CD4-positive, CD25-positive, alpha-beta regulatory T cell (primary cell): ENCODE data around the gene ATG2A. TPM values are rescaled to one million over a fixed set of nuclear protein-coding genes. Genes with fewer than 3 reads are reported as not detected.

Experiments
- ATAC-seq, 2 donors: fragments of 150-1000 bp; cut with Tn5 transposase; one replicate each; pipeline ENCODE4 v1.10.0; 2021; ENCODE audit warnings: low read depth in 2 of 2, moderate number of reproducible peaks in 2 of 2, moderate library complexity in 1 of 2
- DNase-seq, 3 donors: peaks; one replicate each; pipeline versions ENCODE4 v3.0.0 to v3.0.0-alpha.2; 2012 to 2022; ENCODE audit warnings: mixed read lengths in 1 of 3
- H3K27ac ChIP-seq: one replicate; pipeline ENCODE4 v1.7.0; 2013; ENCODE audit warnings: mild to moderate bottlenecking, low read length; ENCODE audit not compliant: insufficient read depth, poor library complexity, severe bottlenecking
- H3K27me3 ChIP-seq: one replicate; pipeline ENCODE4 v1.7.0; 2013; ENCODE audit warnings: low read length; ENCODE audit not compliant: control insufficient read depth, insufficient read depth
- H3K36me3 ChIP-seq: one replicate; pipeline ENCODE4 v1.7.0; 2013; ENCODE audit warnings: mild to moderate bottlenecking, low read length, moderate library complexity; ENCODE audit not compliant: control insufficient read depth, insufficient read depth
- H3K4me1 ChIP-seq: 2 replicates; pipeline ENCODE4 v1.7.0; 2013; ENCODE audit warnings: mild to moderate bottlenecking, low read length; ENCODE audit not compliant: insufficient read depth, control insufficient read depth, poor library complexity, severe bottlenecking
- H3K4me3 ChIP-seq: one replicate; pipeline ENCODE4 v1.7.0; 2013; ENCODE audit warnings: low read depth, mild to moderate bottlenecking, low read length, moderate library complexity
- H3K9me3 ChIP-seq, 2 experiments: 1 replicate in 1 of 2; 2 replicates in 1 of 2; pipeline ENCODE4 v1.7.0; 2013; ENCODE audit warnings: low read length in 2 of 2, mild to moderate bottlenecking in 1 of 2, moderate library complexity in 1 of 2; ENCODE audit not compliant: control insufficient read depth in 2 of 2
- H3K27ac Mint-ChIP-seq, 3 donors: one replicate each; pipeline ENCODE4 v1.8.0; 2020 to 2022; ENCODE audit warnings: mild to moderate bottlenecking in 3 of 3, mixed read lengths in 3 of 3, moderate library complexity in 2 of 3
- H3K27me3 Mint-ChIP-seq: one replicate; pipeline ENCODE4 v1.8.0; 2022; ENCODE audit warnings: mild to moderate bottlenecking, mixed read lengths
- H3K36me3 Mint-ChIP-seq: one replicate; pipeline ENCODE4 v1.8.0; 2020; ENCODE audit warnings: mixed read lengths
- H3K4me1 Mint-ChIP-seq, 4 donors: one replicate each; pipeline ENCODE4 v1.8.0; 2020 to 2022; ENCODE audit warnings: mixed read lengths in 4 of 4, mild to moderate bottlenecking in 1 of 4
- H3K4me3 Mint-ChIP-seq, 4 donors: one replicate each; pipeline ENCODE4 v1.8.0; 2020 to 2022; ENCODE audit warnings: mild to moderate bottlenecking in 4 of 4, mixed read lengths in 4 of 4, moderate library complexity in 3 of 4
- H3K9me3 Mint-ChIP-seq, 7 donors: one replicate each; pipeline ENCODE4 v1.8.0; 2020 to 2022; ENCODE audit warnings: mixed read lengths in 7 of 7, mild to moderate bottlenecking in 3 of 7, moderate library complexity in 2 of 7
- polyA plus RNA-seq, 4 donors: library from polyadenylated mRNA; unstranded; fragments of 300-500 nt; fragmentation: Illumina TruSeq; gene quantifications; one replicate each; pipeline ENCODE4 v1.2.3, GENCODE V29; 2021
- total RNA-seq: library from RNA; stranded (reverse); gene quantifications from one replicate; pipeline ENCODE4 v1.2.3, GENCODE V29; 2022

ATG2A gene
- total and polyA plus RNA-seq, 5 donors from 2014 or later: 5.8 to 234 (median 6.9) TPM

DNA sequence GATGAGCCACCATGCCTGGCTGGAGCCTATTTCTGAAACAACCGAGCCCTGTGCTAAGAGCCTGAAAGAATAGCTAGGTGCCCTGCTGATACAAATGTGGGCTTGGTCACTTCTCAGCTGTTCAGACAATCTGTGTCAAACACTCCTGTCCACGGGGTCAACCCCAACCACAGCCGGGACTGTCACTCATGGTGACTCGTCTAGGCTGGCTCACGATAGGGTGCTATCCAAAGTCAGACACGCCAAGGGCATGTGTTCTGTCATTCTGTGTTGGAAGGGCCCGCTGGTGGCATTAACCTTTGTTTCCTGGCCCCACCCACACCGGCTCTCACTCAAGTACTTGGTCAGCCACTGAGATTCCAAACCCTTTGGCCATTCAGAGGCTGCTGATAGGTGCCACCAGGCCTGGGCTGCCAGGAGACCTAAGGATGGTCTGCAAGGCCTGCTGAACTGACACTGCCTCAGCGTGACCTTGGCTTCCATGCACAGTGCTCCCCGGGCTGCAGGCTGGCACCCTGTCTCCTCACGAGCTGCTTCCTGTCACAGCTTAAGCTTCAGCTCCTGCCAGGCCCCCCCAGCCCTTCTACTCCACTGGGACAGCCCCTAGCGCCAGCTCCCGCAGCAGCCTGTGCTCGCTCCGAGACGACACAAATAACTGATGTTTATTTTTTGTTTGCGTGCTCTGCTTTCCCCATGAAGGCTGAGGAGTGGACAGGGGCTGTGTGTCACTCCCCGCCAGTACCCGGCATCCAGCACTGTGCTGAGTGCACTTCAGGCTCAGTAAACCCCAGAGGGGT lies 58.3 kb downstream of the ATG2A start:
- Mint-ChIP-seq H3K9me3 (peaks cover 0 to 1% (median 0%) of the 10 kb centered on the region in 7 donors), H3K27me3 (no peaks in the 10 kb centered on the region), H3K36me3 (peaks cover 29% of the 10 kb centered on the region), H3K27ac (peak overlapping the region; percentile 96 to 100 (median 96)), H3K4me1 (peaks cover 10 to 95% (median 43%) of the 10 kb centered on the region in 4 donors), H3K4me3 (peak overlapping the region; percentile 78 to 93 (median 88))
- Histone ChIP-seq H3K36me3 (peaks cover 36% of the 10 kb centered on the region), H3K9me3 (no peaks in the 10 kb centered on the region), H3K27me3 (no peaks in the 10 kb centered on the region), H3K27ac (peak overlapping the region; percentile 91), H3K4me1 (peaks cover 100% of the 10 kb centered on the region), H3K4me3 (peak overlapping the region; percentile 57)
- ATAC-seq (peak; percentile 67 to 69), DNase-seq (peak; percentile 50 to 90 (median 71))

DNA sequence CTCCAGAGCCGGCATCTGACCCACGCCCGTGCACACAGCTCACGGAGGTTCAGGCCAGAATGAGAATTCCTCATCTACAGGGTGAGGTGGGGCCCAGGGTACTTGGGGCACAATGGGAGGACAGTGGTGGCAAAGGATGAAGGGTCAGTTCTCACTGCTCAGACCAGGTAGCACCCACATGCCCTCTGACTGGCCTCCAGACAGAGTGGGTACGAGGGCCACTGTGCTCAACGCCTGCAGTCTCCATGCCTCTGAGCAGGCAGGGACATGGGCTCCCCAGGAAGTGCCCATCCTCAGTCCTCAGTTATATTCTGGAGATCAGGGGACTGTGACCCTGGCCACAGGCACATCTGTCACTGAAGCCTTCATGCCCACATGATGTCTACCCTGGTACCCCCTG lies 59.5 kb downstream of the ATG2A start:
- Mint-ChIP-seq H3K27me3 (no peaks in the 10 kb centered on the region), H3K27ac (peak overlapping the region; percentile 58 to 100 (median 76)), H3K9me3 (peaks cover 0 to 1% (median 0%) of the 10 kb centered on the region in 7 donors), H3K36me3 (peaks cover 32% of the 10 kb centered on the region), H3K4me3 (peak overlapping the region in 3 of 4 donors; percentile 56 to 80 (median 71)), H3K4me1 (peaks cover 10 to 95% (median 46%) of the 10 kb centered on the region in 4 donors)
- Histone ChIP-seq H3K27me3 (no peaks in the 10 kb centered on the region), H3K36me3 (peaks cover 37% of the 10 kb centered on the region), H3K9me3 (no peaks in the 10 kb centered on the region), H3K4me1 (peaks cover 100% of the 10 kb centered on the region), H3K4me3 (no peak overlapping the region), H3K27ac (peak overlapping the region; percentile 91)
- ATAC-seq (no peak), DNase-seq (no peak)

DNA sequence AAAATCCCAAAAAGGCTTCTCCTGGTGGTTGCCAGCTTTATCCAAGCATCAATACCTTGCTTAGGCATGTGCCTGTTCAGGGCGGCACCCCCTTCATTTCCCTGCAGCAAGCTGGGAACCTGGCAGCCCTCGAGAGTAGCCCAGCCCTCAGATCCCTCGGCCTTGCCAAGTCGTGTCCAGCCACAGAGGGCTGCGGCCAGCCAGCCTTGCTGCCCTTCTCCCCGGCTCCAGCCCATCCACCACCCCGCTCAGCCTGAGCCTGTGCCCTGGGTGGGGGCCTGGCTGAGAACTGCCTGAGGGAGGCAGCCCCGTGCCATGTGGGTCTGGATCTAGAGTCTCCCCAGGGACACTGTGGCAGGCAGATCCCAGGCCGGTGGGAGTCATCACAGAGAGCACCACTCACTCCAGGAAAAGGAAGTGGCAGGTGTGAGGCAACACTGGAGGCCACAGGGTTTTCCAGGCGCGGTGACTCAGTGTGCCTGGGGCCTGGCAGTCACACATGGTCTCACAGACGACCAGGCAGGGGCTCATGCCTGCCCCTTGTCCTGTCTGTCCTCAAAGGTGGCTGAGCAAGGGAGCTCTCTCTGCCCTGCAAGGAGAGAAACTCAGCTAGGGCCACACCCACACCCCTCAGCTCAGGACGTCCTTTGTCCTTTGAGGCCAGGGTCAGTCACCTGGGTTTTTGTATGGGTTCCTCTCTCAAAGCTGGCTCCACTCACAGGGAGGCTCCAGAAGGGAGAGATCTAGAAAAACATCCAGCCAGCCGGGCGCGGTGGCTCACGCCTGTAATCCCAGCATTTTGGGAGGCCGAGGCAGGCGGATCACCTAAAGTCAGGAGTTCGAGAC lies 60.4 kb downstream of the ATG2A start:
- no peaks in the 10 kb centered on the region for H3K27me3 ChIP-seq
- H3K4me1 ChIP-seq: peaks cover 100% of the 10 kb centered on the region
- H3K9me3 ChIP-seq: no peaks in the 10 kb centered on the region
- peaks cover 28% of the 10 kb centered on the region for H3K36me3 Mint-ChIP-seq
- H3K4me3 ChIP-seq: no peak overlapping the region
- DNase-seq: peak in 1 of 3 donors; percentile 34
- peaks cover 0 to 1% (median 0%) of the 10 kb centered on the region in 7 donors for H3K9me3 Mint-ChIP-seq
- peak overlapping the region; percentile 91 for H3K27ac ChIP-seq
- no peaks in the 10 kb centered on the region for H3K27me3 Mint-ChIP-seq
- H3K27ac Mint-ChIP-seq: peak overlapping the region; percentile 84 to 95 (median 93)
- peaks cover 6 to 96% (median 47%) of the 10 kb centered on the region in 4 donors for H3K4me1 Mint-ChIP-seq
- H3K4me3 Mint-ChIP-seq: peak overlapping the region; percentile 7 to 77 (median 66)
- no peak for ATAC-seq
- peaks cover 37% of the 10 kb centered on the region for H3K36me3 ChIP-seq

DNA sequence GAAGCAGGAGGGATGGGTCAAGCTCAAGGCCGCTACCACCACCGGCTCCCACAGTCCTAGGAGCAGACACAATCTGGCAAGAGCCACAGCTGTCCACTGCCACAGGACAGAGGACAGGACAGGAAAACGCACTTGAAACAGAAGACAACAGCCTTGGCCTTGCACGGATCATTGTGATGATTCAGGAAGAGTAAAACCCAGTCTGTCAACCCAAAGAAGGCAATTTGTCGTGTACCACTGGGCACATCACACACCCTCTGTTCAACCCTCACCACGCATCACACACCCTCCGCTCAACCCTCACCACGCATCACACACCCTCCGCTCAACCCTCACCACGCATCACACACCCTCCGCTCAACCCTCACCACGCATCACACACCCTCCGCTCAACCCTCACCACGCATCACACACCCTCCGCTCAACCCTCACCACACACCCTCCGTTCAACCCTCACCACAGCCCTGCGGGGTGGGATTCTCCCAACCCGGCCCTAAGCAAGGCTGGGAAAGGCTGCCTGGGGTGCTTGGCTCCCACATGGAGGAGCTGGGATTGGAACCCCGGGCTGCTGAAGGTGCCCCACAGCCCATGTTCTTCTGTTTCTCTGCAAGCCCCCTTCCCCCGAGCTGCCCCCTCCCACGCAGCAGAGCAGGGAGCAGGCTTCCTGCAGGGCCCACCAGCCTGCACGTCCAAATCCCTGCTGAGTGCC lies 61.3 kb downstream of the ATG2A start:
- H3K27me3 ChIP-seq: no peaks in the 10 kb centered on the region
- Mint-ChIP-seq H3K36me3 (peaks cover 25% of the 10 kb centered on the region), H3K4me3 (peak overlapping the region; percentile 39 to 77 (median 76)), H3K9me3 (peaks cover 0 to 1% (median 0%) of the 10 kb centered on the region in 7 donors), H3K27me3 (no peaks in the 10 kb centered on the region), H3K27ac (peak overlapping the region; percentile 84 to 95 (median 93)), H3K4me1 (peaks cover 6 to 96% (median 47%) of the 10 kb centered on the region in 4 donors)
- peaks cover 37% of the 10 kb centered on the region for H3K36me3 ChIP-seq
- peak overlapping the region; percentile 21 for H3K4me3 ChIP-seq
- no peaks in the 10 kb centered on the region for H3K9me3 ChIP-seq
- H3K27ac ChIP-seq: peak overlapping the region; percentile 91
- H3K4me1 ChIP-seq: peaks cover 100% of the 10 kb centered on the region
- ATAC-seq: no peak
- DNase-seq: no peak

DNA sequence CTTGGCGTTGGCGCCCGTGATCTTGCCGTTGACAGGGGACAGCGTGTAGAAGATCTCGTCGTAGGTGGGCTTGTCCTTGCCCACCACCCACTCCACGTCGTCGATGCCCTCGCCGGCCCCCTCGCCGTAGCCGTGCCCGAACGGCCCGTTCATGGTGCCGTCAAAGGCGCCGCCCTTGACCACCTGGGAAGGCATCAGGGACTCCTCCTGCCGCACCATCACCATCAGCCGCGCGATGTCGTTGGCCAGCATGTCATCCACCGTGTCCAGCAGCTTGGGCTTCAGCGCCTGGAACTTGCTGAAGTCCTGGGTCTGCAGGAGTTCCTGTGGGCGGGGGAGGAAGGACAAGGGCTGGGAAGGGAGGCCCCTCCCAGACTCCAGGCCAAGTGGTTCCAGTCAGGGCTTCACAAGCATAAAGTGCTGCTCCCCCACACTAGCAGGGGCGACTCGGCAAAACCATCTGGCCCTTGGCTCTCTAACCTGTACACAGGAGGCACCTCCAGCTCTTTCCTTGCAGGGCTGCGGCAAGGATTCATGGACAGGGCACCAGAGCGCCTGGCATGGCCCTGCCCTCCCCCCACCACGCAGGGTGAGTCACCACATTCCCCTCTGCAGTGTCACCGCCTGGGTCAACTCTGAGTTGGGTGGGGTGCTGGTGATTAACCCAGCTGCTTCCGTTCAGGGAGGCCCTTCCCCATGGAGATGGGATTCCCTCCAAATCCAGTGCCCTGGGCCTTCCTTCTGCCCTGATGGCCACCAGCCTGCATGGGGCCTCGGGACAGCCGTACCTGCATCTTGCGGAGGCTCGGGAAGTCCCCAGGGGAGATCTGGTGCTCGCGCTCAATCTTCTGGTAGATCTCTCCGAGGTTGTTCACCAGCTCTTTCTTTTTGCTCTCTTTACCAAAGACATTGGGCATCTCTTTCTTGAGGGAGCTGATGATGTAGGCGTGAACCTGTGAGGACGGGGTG lies 62.2 kb downstream of the ATG2A start:
- ATAC-seq (peak; percentile 11 to 13), DNase-seq (peak in 1 of 3 donors; percentile 61)
- Mint-ChIP-seq H3K4me1 (peaks cover 6 to 94% (median 44%) of the 10 kb centered on the region in 4 donors), H3K4me3 (peak overlapping the region; percentile 39 to 85 (median 76)), H3K9me3 (peaks cover 0 to 1% (median 0%) of the 10 kb centered on the region in 7 donors), H3K36me3 (peaks cover 21% of the 10 kb centered on the region), H3K27ac (peak overlapping the region; percentile 85 to 95 (median 92)), H3K27me3 (no peaks in the 10 kb centered on the region)
- no peaks in the 10 kb centered on the region for H3K9me3 ChIP-seq
- H3K36me3 ChIP-seq: peaks cover 34% of the 10 kb centered on the region
- peak overlapping the region; percentile 21 for H3K4me3 ChIP-seq
- peaks cover 99% of the 10 kb centered on the region for H3K4me1 ChIP-seq
- H3K27ac ChIP-seq: peak overlapping the region; percentile 91
- no peaks in the 10 kb centered on the region for H3K27me3 ChIP-seq

DNA sequence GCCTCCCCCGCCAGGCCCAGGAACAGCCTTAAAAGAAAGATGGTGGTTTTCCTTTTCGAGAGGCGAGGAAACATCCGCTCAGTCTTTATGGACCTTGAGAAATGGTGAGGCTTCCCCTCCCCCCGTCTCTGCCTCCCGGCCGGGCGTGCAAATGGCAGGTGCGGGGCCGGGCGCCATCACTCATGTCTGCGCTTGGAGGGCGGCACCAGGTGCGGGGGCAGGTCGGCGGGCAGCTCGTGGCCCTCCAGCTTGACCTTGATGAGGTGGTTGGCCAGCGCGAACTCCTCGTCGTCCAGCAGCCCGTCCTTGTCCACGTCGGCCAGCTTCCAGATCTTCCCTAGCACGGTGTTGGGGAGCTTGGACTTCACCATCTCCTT lies 62.9 kb downstream of the ATG2A start:
- Mint-ChIP-seq H3K36me3 (peaks cover 16% of the 10 kb centered on the region), H3K4me1 (peaks cover 0 to 94% (median 39%) of the 10 kb centered on the region in 4 donors), H3K4me3 (peak overlapping the region in 3 of 4 donors; percentile 39 to 85 (median 72)), H3K27ac (peak overlapping the region; percentile 85 to 93 (median 92)), H3K9me3 (peaks cover 0 to 1% (median 0%) of the 10 kb centered on the region in 7 donors), H3K27me3 (no peaks in the 10 kb centered on the region)
- no peak overlapping the region for H3K4me3 ChIP-seq
- H3K27ac ChIP-seq: peak overlapping the region; percentile 91
- H3K36me3 ChIP-seq: peaks cover 32% of the 10 kb centered on the region
- ATAC-seq (no peak), DNase-seq (no peak)
- peaks cover 99% of the 10 kb centered on the region for H3K4me1 ChIP-seq
- H3K27me3 ChIP-seq: no peaks in the 10 kb centered on the region
- H3K9me3 ChIP-seq: no peaks in the 10 kb centered on the region
